ENCODE results near the gene GLS2.
"Not testable (repeated sequence)": the region's sequence is repeated elsewhere in the genome, so short reads cannot be mapped to it uniquely, and the experiment has no call there.

GLS2 gene
- total RNA-seq: 2.4 to 4.5 (median 3.2) reads per million in 4 donors

GRCh38 chr12:56488041-56488955 is at the start of gene GLS2:
GLS2 (minus strand) TSS chr12:56488161; CDS start chr12:56488118, 43 bp downstream.
- DNase-seq: peak; percentile 41 to 72 (median 63)

GRCh38 chr12:56537546-56537945 is 49.6 kb upstream of the GLS2 start:
- DNase-seq: no peak

- DNase-seq: no peak
These were observed 42.6 kb upstream of the GLS2 start for GRCh38 chr12:56530390-56531055.

GRCh38 chr12:56529656-56530055 is 41.7 kb upstream of the GLS2 start:
- no peak for DNase-seq

- DNase-seq: no peak
These were observed 40.9 kb upstream of the GLS2 start for GRCh38 chr12:56528846-56529245.

GRCh38 chr12:56522411-56523193 is 34.6 kb upstream of the GLS2 start:
- no peak for DNase-seq

GRCh38 chr12:56521590-56522371 is 33.8 kb upstream of the GLS2 start, which contains the start of gene RBMS2:
RBMS2 (plus strand) TSS chr12:56521820; CDS start chr12:56522024, 204 bp downstream.
- peak in 3 of 5 donors; percentile 19 to 43 (median 23) for DNase-seq

GRCh38 chr12:56521209-56521589 is 33.2 kb upstream of the GLS2 start:
- no peak for DNase-seq

GRCh38 chr12:56520506-56520905 is 32.5 kb upstream of the GLS2 start:
- no peak for DNase-seq

- no peak for DNase-seq
These were observed 32.1 kb upstream of the GLS2 start for GRCh38 chr12:56520048-56520447.

- no peak for DNase-seq
These were observed 30.6 kb upstream of the GLS2 start for GRCh38 chr12:56518570-56518969.

- no peak for DNase-seq
These were observed 29.9 kb upstream of the GLS2 start for GRCh38 chr12:56517854-56518253.

- not testable (repeated sequence) for DNase-seq
These were observed 26.0 kb upstream of the GLS2 start for GRCh38 chr12:56514014-56514318.

- DNase-seq: no peak
These were observed 22.8 kb upstream of the GLS2 start for GRCh38 chr12:56510786-56511185.

GRCh38 chr12:56499879-56500278 is 11.9 kb upstream of the GLS2 start:
- not testable (repeated sequence) for DNase-seq

- not testable (repeated sequence) for DNase-seq
These were observed 11.5 kb upstream of the GLS2 start for GRCh38 chr12:56499452-56499851.

GRCh38 chr12:56498126-56498902 is 10.4 kb upstream of the GLS2 start:
- not testable (repeated sequence) for DNase-seq

- DNase-seq: peak in 4 of 5 donors; percentile 14 to 52 (median 25)
These were observed 8.7 kb upstream of the GLS2 start for GRCh38 chr12:56496704-56497103.

- DNase-seq: not testable (repeated sequence)
These were observed 6.5 kb upstream of the GLS2 start for GRCh38 chr12:56494481-56494880.

GRCh38 chr12:56494106-56494415 is 6.1 kb upstream of the GLS2 start:
- DNase-seq: not testable (repeated sequence)

- not testable (repeated sequence) for DNase-seq
These were observed 5.6 kb upstream of the GLS2 start for GRCh38 chr12:56493409-56494105.

Measured in T-helper 1 cell (primary cell).